ENCODE measurements around the gene SPDYA.

Gene SPDYA

GRCh38 chr2:28824207-28824606, 13.6 kb downstream of the SPDYA start:
- intact Hi-C loops (cut with DNase I): no loop called here
- no peak for DNase-seq

GRCh38 chr2:28824870-28825269, 14.2 kb downstream of the SPDYA start:
- intact Hi-C loops (cut with DNase I): no loop called here
- DNase-seq: no peak

GRCh38 chr2:28828382-28828781, 17.7 kb downstream of the SPDYA start:
- no peak for DNase-seq
- intact Hi-C loops (cut with DNase I): no loop called here

GRCh38 chr2:28833740-28834470, 23.3 kb downstream of the SPDYA start:
- DNase-seq: no peak
- intact Hi-C loops (cut with DNase I): no loop called here

GRCh38 chr2:28835781-28836180, 25.1 kb downstream of the SPDYA start:
- intact Hi-C loops (cut with DNase I): no loop called here
- no peak for DNase-seq

- intact Hi-C loops (cut with DNase I): no loop called here
These were observed 28.3 kb downstream of the SPDYA start for GRCh38 chr2:28838971-28839370.

GRCh38 chr2:28842042-28842441, 31.4 kb downstream of the SPDYA start:
- DNase-seq: no peak
- intact Hi-C loops (cut with DNase I): no loop called here

More at GRCh38 chr2:28838971-28839370, 28.3 kb downstream of the SPDYA start:
- DNase-seq: no peak

- intact Hi-C loops (cut with DNase I): no loop called here
- no peak for DNase-seq
These were observed 44.6 kb downstream of the SPDYA start for GRCh38 chr2:28855193-28855592.

- no peak for DNase-seq
- intact Hi-C loops (cut with DNase I): no loop called here
These were observed 45.3 kb downstream of the SPDYA start for GRCh38 chr2:28855977-28856376.

GRCh38 chr2:28868611-28869010, 58.0 kb downstream of the SPDYA start:
- DNase-seq: no peak
- intact Hi-C loops (cut with DNase I): no loop called here

- peak in 1 of 10 donors; percentile 9 for DNase-seq
- intact Hi-C loops (cut with DNase I): loop anchor here (2.0 to 10.0 kb wide), 3 partner anchors 25 to 305 kb away; partner anchors contain the start of gene WDR43
These were observed 59.0 kb downstream of the SPDYA start for GRCh38 chr2:28869494-28870145.

GRCh38 chr2:28870146-28870891, 59.7 kb downstream of the SPDYA start, which contains the start of gene TRMT61B:
Gene TRMT61B, minus strand, starts transcription at chr2:28870309. Its CDS starts 32 bp downstream, at chr2:28870277.
- intact Hi-C loops (cut with DNase I): loop anchor here (2.0 to 10.0 kb wide), 3 partner anchors 24 to 306 kb away; partner anchors contain the start of gene WDR43
- DNase-seq: peak; percentile 93 to 99 (median 96)

- intact Hi-C loops (cut with DNase I): loop anchor here (2.0 to 10.0 kb wide), 3 partner anchors 23 to 307 kb away; partner anchors contain the start of gene WDR43
- no peak for DNase-seq
These were observed 61.0 kb downstream of the SPDYA start for GRCh38 chr2:28871620-28872019.

GRCh38 chr2:28880193-28880592, 69.6 kb downstream of the SPDYA start:
- intact Hi-C loops (cut with DNase I): no loop called here
- DNase-seq: no peak

- DNase-seq: peak in 1 of 10 donors; percentile 72
- intact Hi-C loops (cut with DNase I): no loop called here
These were observed 82.9 kb downstream of the SPDYA start for GRCh38 chr2:28893488-28893887.

- DNase-seq: peak; percentile 92 to 100 (median 97)
- intact Hi-C loops (cut with DNase I): loop anchor here (2.0 kb wide), 1 partner anchor 24 kb away; the partner anchor contains the start of gene TRMT61B
These were observed 84.0 kb downstream of the SPDYA start, which contains the start of gene WDR43 for GRCh38 chr2:28894470-28895188. Gene WDR43, plus strand, starts transcription at chr2:28894667. Its CDS starts 32 bp downstream, at chr2:28894699.

- peak in 1 of 10 donors; percentile 20 for DNase-seq
- intact Hi-C loops (cut with DNase I): loop anchor here (2.0 kb wide), 1 partner anchor 25 kb away; the partner anchor contains the start of gene TRMT61B
These were observed 84.7 kb downstream of the SPDYA start for GRCh38 chr2:28895189-28895893.

- no peak for DNase-seq
- intact Hi-C loops (cut with DNase I): no loop called here
These were observed 86.3 kb downstream of the SPDYA start for GRCh38 chr2:28896906-28897305.

- DNase-seq: no peak
- intact Hi-C loops (cut with DNase I): no loop called here
These were observed 87.4 kb downstream of the SPDYA start for GRCh38 chr2:28898048-28898447.
